ENCODE results near the gene EIF2AK3.
"Not testable (repeated sequence)": the region's sequence is repeated elsewhere in the genome, so short reads cannot be mapped to it uniquely, and the experiment has no call there.

GRCh38 chr2:88623831-88624465 lies 3.3 kb downstream of the EIF2AK3 start:
- not testable (repeated sequence) for TF ChIP-seq POLR2AphosphoS5 (IDR thresholded peaks at IDR 0.05; ENCODE audit: borderline replicate concordance, low read depth, low read length); EZH2 (IDR thresholded peaks at IDR 0.05); FOXP2 (optimal IDR thresholded peaks at IDR 0.05; ENCODE audit: control extremely low read depth, extremely low read length, insufficient read depth)

All from SK-N-MC (cell line).